Pancreas (tissue), 10 donors: ENCODE data around the gene SFRP5. TPM values are rescaled to one million over a fixed set of nuclear protein-coding genes. Genes with fewer than 3 reads are reported as not detected.

Experiments used
- ATAC-seq, 4 donors: fragments of 200-7000 bp; cut with Tn5 transposase; one replicate each; pipeline versions ENCODE4 v1.8.0 to v1.9.1; 2020; ENCODE audit warnings: mild to moderate bottlenecking in 4 of 4, moderate library complexity in 4 of 4
- DNase-seq, 6 donors: peaks; one replicate each; pipeline ENCODE4 v3.0.0-alpha.2; 2020
- FAIRE-seq: peaks from 2 replicates; lab custom pipeline; 2012; peaks lifted over from hg19 to GRCh38; lab: Jason Lieb, UNC
- H3K27ac ChIP-seq, 4 donors: fragments of 200-600 bp; sonication (generic); 1 replicate in 3 of 4; 2 replicates in 1 of 4; pipeline versions ENCODE4 v1.5.0 to v1.8.0; 2020
- H3K27me3 ChIP-seq, 4 donors: fragments of 200-600 bp; one replicate each; pipeline ENCODE4 v1.8.0; 2021
- H3K36me3 ChIP-seq, 3 donors: fragments of 200-600 bp; sonication (generic) in 1 of 3; one replicate each; pipeline versions ENCODE4 v1.5.0 to v1.8.0; 2020 to 2021
- H3K4me1 ChIP-seq, 3 donors: fragments of 200-600 bp; one replicate each; pipeline ENCODE4 v1.8.0; 2021
- H3K4me3 ChIP-seq, 4 donors: fragments of 200-600 bp; sonication (generic) in 2 of 4; one replicate each; pipeline versions ENCODE4 v1.5.0 to v1.8.0; 2020 to 2021
- H3K9me3 ChIP-seq, 4 donors: fragments of 200-600 bp; one replicate each; pipeline ENCODE4 v1.8.0; 2021
- CTCF ChIP-seq, 4 donors: fragments of 200-600 bp; sonication (generic) in 3 of 4; IDR thresholded peaks; one replicate each; pipeline versions ENCODE4 v1.5.0 to v1.8.0; 2021; ENCODE audit warnings: antibody characterized with exemption in 4 of 4
- WGBS, 2 donors: extraction: QIAGEN DNeasy Blood & Tissue Kit; methylation state at CpG; one replicate each; pipeline ENCODE4 v1.1.7; 2013; 5-methylcytosine and 5-hydroxymethylcytosine counted together
- intact Hi-C, 3 donors: fragments of 100-400 bp; cut with DNase I; formaldehyde crosslinking; loops; one replicate each; pipeline versions ENCODE4 v1.11.1 to v1.14.2; 2022
- polyA plus RNA-seq, 2 donors: library from polyadenylated mRNA; stranded (reverse); fragments of 200-250 nt; gene quantifications; one replicate each; pipeline ENCODE4 v1.2.3, GENCODE V29; 2013
- total RNA-seq, 6 donors: library from RNA; stranded (reverse); fragmentation: NEBNext Ultra II Directional in 4 of 6; extraction: Animal tissue kit (Norgen Biotek cat#: 25700) in 4 of 6; gene quantifications; one replicate each; pipeline versions ENCODE4 v1.2.1 to v1.2.4, GENCODE V29; 2021 to 2023
- donor health status: healthy with polysubstance abuse.
- donor health status: DM: no; HTN: no; CAD: no; lungs with moderate emphysema.
- donor health status: DM: no; HTN: no; CAD: no.
- donor health status: control.
- donor health status: control.
- donor health status: Bipolar disorder and iron deficiency.
- donor health status: DM: yes; HTN: yes; CAD: no.
- donor health status: DM: no; HTN: no; CAD: no.
- donor health status: DM: no; HTN: no; CAD: no.
- donor health status: DM: yes; HTN: yes; CAD: no.

Gene SFRP5
- total and polyA plus RNA-seq, 8 donors = 59.8 to 180 (median 78.5) TPM

DNA sequence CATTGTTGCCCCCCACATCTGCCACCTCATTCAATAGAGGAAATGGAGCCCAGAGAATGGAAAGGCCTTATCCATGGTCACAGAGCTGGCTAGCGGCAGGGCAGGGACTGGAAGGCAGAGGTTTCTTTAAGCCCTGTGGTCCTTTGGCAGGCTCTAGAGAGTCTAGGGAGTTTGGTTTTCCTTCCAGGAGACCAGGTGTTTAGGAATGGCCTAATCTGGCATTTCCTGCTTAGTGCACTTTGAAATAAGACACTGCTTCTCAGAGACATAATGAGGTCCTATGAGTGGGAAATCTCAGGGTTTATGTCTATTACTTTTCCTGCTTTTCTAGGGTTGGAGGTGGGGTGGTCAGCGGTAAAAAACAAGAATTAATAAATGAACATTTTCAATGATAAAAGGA, 52.2 kb downstream of the SFRP5 start:
- no peak for FAIRE-seq
- H3K4me1 ChIP-seq = no peaks in the 10 kb centered on the region
- H3K27ac ChIP-seq = no peak overlapping the region

GRCh38 chr10:97718659-97719142, 53.1 kb downstream of the SFRP5 start:
- TF ChIP-seq CTCF (IDR thresholded peaks at IDR 0.05) = no peak
- FAIRE-seq (peak; percentile 56), ATAC-seq (peak; percentile 39 to 75 (median 50)), DNase-seq (peak in 4 of 6 donors; percentile 46 to 81 (median 62))
- Histone ChIP-seq H3K4me3 (no peak overlapping the region), H3K36me3 (no peaks in the 10 kb centered on the region), H3K9me3 (no peaks in the 10 kb centered on the region), H3K27ac (peak overlapping the region in 2 of 4 donors; percentile 37), H3K4me1 (no peaks in the 10 kb centered on the region), H3K27me3 (no peaks in the 10 kb centered on the region)
- WGBS, 2 donors = 48 to 49% methylated on average over 7 to 8 of the region's 8 CpGs
- intact Hi-C loops = no loop called here

More for the DNA sequence above, 52.2 kb downstream of the SFRP5 start:
- DNase-seq (no peak), ATAC-seq (no peak)
- Histone ChIP-seq H3K9me3 (no peaks in the 10 kb centered on the region), H3K4me3 (no peak overlapping the region), H3K36me3 (no peaks in the 10 kb centered on the region), H3K27me3 (no peaks in the 10 kb centered on the region)
- intact Hi-C loops = loop anchor here in 1 of 3 donors (10.0 kb wide), 1 partner anchor 145 kb away; the partner anchor contains the start of gene ANKRD2
- 94 to 95% methylated on average over 2 of the region's 2 CpGs for WGBS, 2 donors
- TF ChIP-seq CTCF (IDR thresholded peaks at IDR 0.05) = no peak

GRCh38 chr10:97718178-97718577, 53.6 kb downstream of the SFRP5 start:
- intact Hi-C loops = no loop called here
- H3K4me1 ChIP-seq = peaks cover 0 to under 1% (median 0%) of the 10 kb centered on the region in 3 donors
- no peaks in the 10 kb centered on the region for H3K9me3 ChIP-seq
- H3K27me3 ChIP-seq = no peaks in the 10 kb centered on the region
- ATAC-seq (no peak), DNase-seq (no peak), FAIRE-seq (no peak)
- no peaks in the 10 kb centered on the region for H3K36me3 ChIP-seq
- 69 to 78% methylated on average over 6 of the region's 6 CpGs for WGBS, 2 donors
- peak overlapping the region in 2 of 4 donors; percentile 37 for H3K27ac ChIP-seq
- no peak overlapping the region for H3K4me3 ChIP-seq
- TF ChIP-seq CTCF (IDR thresholded peaks at IDR 0.05) = no peak

GRCh38 chr10:97717627-97718026, 54.2 kb downstream of the SFRP5 start:
- Histone ChIP-seq H3K4me3 (no peak overlapping the region), H3K9me3 (no peaks in the 10 kb centered on the region), H3K27me3 (no peaks in the 10 kb centered on the region), H3K4me1 (peaks cover 0 to 4% (median 0%) of the 10 kb centered on the region in 3 donors), H3K27ac (no peak overlapping the region), H3K36me3 (no peaks in the 10 kb centered on the region)
- ATAC-seq (no peak), DNase-seq (no peak), FAIRE-seq (no peak)
- 86 to 94% methylated on average over 7 of the region's 7 CpGs for WGBS, 2 donors
- intact Hi-C loops = no loop called here
- no peak for TF ChIP-seq CTCF (IDR thresholded peaks at IDR 0.05)

Other genes with a start within 250 kb of the SFRP5 start
- under 1 TPM; 0.12 to 0.56 (median 0.29) TPM for gene ANKRD2, start 199.2 kb downstream of the SFRP5 start, total RNA-seq
- 1 to 10 TPM in 1 of 2 donors, under 1 TPM in 1; 0.61 to 1.6 TPM for gene ANKRD2, start 199.2 kb downstream of the SFRP5 start, polyA plus RNA-seq
- gene HOGA1, start 187.6 kb downstream of the SFRP5 start, total RNA-seq = 10 to 100 TPM in 2 of 6 donors, 1 to 10 TPM in 4; 7.2 to 14.9 (median 8.7) TPM
- 10 to 100 TPM; 15.9 to 20.5 TPM for gene HOGA1, start 187.6 kb downstream of the SFRP5 start, polyA plus RNA-seq
- 1 to 10 TPM in 2 of 6 donors, under 1 TPM in 4; 0.34 to 1.9 (median 0.61) TPM for gene C10orf62, start 182.3 kb downstream of the SFRP5 start, total RNA-seq
- under 1 TPM; 0.12 to 0.95 TPM for gene C10orf62, start 182.3 kb downstream of the SFRP5 start, polyA plus RNA-seq
- gene MORN4, start 138.5 kb downstream of the SFRP5 start, total RNA-seq = 1 to 10 TPM; 3.3 to 6.4 (median 4.5) TPM
- 1 to 10 TPM; 4.8 to 8.9 TPM for gene MORN4, start 138.5 kb downstream of the SFRP5 start, polyA plus RNA-seq
- gene PI4K2A, start 131.3 kb downstream of the SFRP5 start, total RNA-seq = 1 to 10 TPM; 2.2 to 8.9 (median 3.4) TPM
- gene PI4K2A, start 131.3 kb downstream of the SFRP5 start, polyA plus RNA-seq = 1 to 10 TPM; 3.4 to 5.4 TPM
- 1 to 10 TPM; 3.7 to 6.2 (median 4.6) TPM for gene AVPI1, start 84.8 kb downstream of the SFRP5 start, total RNA-seq
- 1 to 10 TPM; 4.1 to 9.1 TPM for gene AVPI1, start 84.8 kb downstream of the SFRP5 start, polyA plus RNA-seq
- 10 to 100 TPM in 1 of 6 donors, 1 to 10 TPM in 5; 1.8 to 11.8 (median 3.6) TPM for gene MARVELD1, start 58.3 kb downstream of the SFRP5 start, total RNA-seq
- gene MARVELD1, start 58.3 kb downstream of the SFRP5 start, polyA plus RNA-seq = 1 to 10 TPM; 3.8 to 7.1 TPM
- gene ZFYVE27, start 34.9 kb downstream of the SFRP5 start, total RNA-seq = 10 to 100 TPM; 11.9 to 23.6 (median 14.3) TPM
- 10 to 100 TPM; 22.3 to 34.9 TPM for gene ZFYVE27, start 34.9 kb downstream of the SFRP5 start, polyA plus RNA-seq
- 1 to 10 TPM; 2.0 to 7.8 (median 3.4) TPM for gene GOLGA7B, start 77.8 kb upstream of the SFRP5 start, total RNA-seq
- gene GOLGA7B, start 77.8 kb upstream of the SFRP5 start, polyA plus RNA-seq = 10 to 100 TPM; 18.7 to 38.7 TPM